MCF 10A (cell line): ENCODE measurements around the gene UBA5. TPM values are rescaled to one million over a fixed set of nuclear protein-coding genes. Genes with fewer than 3 reads are reported as not detected.

Experiments used
- BruUV-seq: library from RNA; stranded (reverse); fragments of 400-500 nt; replicated peaks from 2 replicates; lab custom pipeline; 2021; lab: Mats Ljungman, UMichigan
- CTCF ChIA-PET: fragments of 300-600 bp; sonication (Branson Sonifier 250); formaldehyde crosslinking; extraction: SDS; loops from one replicate; lab custom pipeline; 2021; ENCODE audit warnings: antibody characterized with exemption, inconsistent platforms; lab: Yijun Ruan, JAX
- POLR2A ChIA-PET: fragments of 300-600, 350-650 bp; sonication (Branson Sonifier 250); formaldehyde crosslinking; extraction: SDS; loops from one replicate; lab custom pipeline; 2020; ENCODE audit warnings: antibody characterized with exemption, inconsistent platforms; lab: Yijun Ruan, JAX
- DNase-seq: peaks from one replicate; pipeline ENCODE4 v3.0.0-alpha.2; 2018; ENCODE audit not compliant: unreplicated experiment
- H3K27ac Mint-ChIP-seq: one replicate; pipeline ENCODE4 v1.8.0; 2022; ENCODE audit warnings: mild to moderate bottlenecking, low read depth, mixed read lengths; ENCODE audit not compliant: unreplicated experiment
- H3K27me3 Mint-ChIP-seq: one replicate; pipeline ENCODE4 v1.8.0; 2022; ENCODE audit warnings: mixed read lengths; ENCODE audit not compliant: insufficient read depth, unreplicated experiment
- H3K36me3 Mint-ChIP-seq: one replicate; pipeline ENCODE4 v1.8.0; 2022; ENCODE audit warnings: mild to moderate bottlenecking, moderate library complexity, mixed read lengths; ENCODE audit not compliant: insufficient read depth, unreplicated experiment
- H3K4me1 Mint-ChIP-seq: one replicate; pipeline ENCODE4 v1.8.0; 2022; ENCODE audit warnings: mixed read lengths; ENCODE audit not compliant: insufficient read depth, unreplicated experiment
- H3K4me3 Mint-ChIP-seq: one replicate; pipeline ENCODE4 v1.8.0; 2022; ENCODE audit warnings: mild to moderate bottlenecking, moderate library complexity, mixed read lengths; ENCODE audit not compliant: unreplicated experiment
- H3K9me3 Mint-ChIP-seq: one replicate; pipeline ENCODE4 v1.8.0; 2022; ENCODE audit warnings: mixed read lengths; ENCODE audit not compliant: unreplicated experiment
- intact Hi-C: fragments of 100-400 bp; cut with micrococcal nuclease; formaldehyde crosslinking; loops from 2 replicates; pipeline ENCODE4 v1.14.1; 2022
- total RNA-seq: library from RNA; stranded (reverse); gene quantifications from 2 replicates; pipeline ENCODE4 v1.2.3, GENCODE V29; 2022
- TF ChIP-seq, protein P1 (sequence below): fragments of 200-600 bp; IDR thresholded peaks from one replicate; pipeline ENCODE4 v1.8.0; 2022; ENCODE audit warnings: antibody characterized with exemption, mild to moderate bottlenecking; ENCODE audit not compliant: unreplicated experiment

Gene UBA5
- total RNA-seq, 1 experiment from 2014 or later, result 47.7 TPM

GRCh38 chr3:132695422-132695821 is 35.3 kb downstream of the UBA5 start:
- no peak for DNase-seq
- H3K27me3 Mint-ChIP-seq, result no peaks in the 10 kb centered on the region
- H3K27ac Mint-ChIP-seq, result no peak overlapping the region
- ChIA-PET POLR2A (interaction anchor here (0.7 kb wide), 1 partner anchor 14 kb away, joined by 4 read pairs; no protein-coding TSS in a partner anchor), CTCF (no interaction called here)
- no TSS peak for BruUV-seq
- no peak overlapping the region for H3K4me3 Mint-ChIP-seq
- H3K4me1 Mint-ChIP-seq, result no peaks in the 10 kb centered on the region
- peaks cover 82% of the 10 kb centered on the region for H3K36me3 Mint-ChIP-seq
- TF ChIP-seq, protein P1, sequence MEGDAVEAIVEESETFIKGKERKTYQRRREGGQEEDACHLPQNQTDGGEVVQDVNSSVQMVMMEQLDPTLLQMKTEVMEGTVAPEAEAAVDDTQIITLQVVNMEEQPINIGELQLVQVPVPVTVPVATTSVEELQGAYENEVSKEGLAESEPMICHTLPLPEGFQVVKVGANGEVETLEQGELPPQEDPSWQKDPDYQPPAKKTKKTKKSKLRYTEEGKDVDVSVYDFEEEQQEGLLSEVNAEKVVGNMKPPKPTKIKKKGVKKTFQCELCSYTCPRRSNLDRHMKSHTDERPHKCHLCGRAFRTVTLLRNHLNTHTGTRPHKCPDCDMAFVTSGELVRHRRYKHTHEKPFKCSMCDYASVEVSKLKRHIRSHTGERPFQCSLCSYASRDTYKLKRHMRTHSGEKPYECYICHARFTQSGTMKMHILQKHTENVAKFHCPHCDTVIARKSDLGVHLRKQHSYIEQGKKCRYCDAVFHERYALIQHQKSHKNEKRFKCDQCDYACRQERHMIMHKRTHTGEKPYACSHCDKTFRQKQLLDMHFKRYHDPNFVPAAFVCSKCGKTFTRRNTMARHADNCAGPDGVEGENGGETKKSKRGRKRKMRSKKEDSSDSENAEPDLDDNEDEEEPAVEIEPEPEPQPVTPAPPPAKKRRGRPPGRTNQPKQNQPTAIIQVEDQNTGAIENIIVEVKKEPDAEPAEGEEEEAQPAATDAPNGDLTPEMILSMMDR, result no peak
- H3K9me3 Mint-ChIP-seq, result no peaks in the 10 kb centered on the region
- intact Hi-C loops, result no loop called here

DNA sequence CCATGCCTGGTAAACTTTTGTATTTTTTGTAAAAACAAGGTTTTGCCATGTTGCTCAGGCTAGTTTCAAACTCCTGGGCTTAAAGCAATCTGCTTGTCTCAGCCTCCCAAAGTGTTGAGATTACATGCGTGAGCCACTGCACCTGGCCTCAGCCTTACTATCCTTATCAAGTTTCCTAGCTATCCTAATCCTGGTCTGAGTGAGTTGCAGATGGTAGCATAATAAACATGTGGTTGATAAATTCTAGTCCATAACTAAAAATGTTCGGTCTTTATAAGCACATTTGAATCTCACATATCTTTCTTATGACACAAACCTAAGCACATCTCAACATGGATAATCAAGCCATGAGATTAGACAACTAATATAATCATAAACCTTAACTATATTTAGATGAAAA is 43.6 kb downstream of the UBA5 start:
- no peak for DNase-seq
- Mint-ChIP-seq H3K27me3 (no peaks in the 10 kb centered on the region), H3K9me3 (no peaks in the 10 kb centered on the region), H3K4me3 (no peak overlapping the region), H3K27ac (no peak overlapping the region), H3K4me1 (no peaks in the 10 kb centered on the region), H3K36me3 (peaks cover 71% of the 10 kb centered on the region)
- CTCF ChIA-PET, result interaction anchor here (0.6 kb wide), 1 partner anchor 843 kb away, joined by 3 read pairs; no protein-coding TSS in a partner anchor
- POLR2A ChIA-PET, result no interaction called here
- intact Hi-C loops, result no loop called here
- TF ChIP-seq, protein P1, result no peak
- BruUV-seq, result no TSS peak

DNA sequence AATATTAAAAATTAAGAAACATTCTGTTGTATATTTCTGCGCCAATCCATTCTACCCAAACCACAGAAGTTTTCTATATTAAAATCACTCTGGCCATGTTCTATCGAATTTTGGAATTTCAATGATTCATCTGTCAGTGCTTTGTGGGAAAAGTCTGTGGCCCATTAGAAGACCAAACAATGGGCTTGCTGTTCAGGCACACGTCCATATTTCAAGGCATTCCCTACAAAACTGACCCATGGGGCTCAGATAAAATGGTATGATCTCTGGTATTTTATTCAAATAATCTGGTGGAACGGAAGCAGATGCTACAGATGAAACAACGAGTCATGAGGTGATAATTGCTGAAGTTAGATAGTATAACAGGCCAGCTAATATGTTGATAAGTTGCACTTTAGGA is 49.6 kb downstream of the UBA5 start:
- no peaks in the 10 kb centered on the region for H3K27me3 Mint-ChIP-seq
- H3K27ac Mint-ChIP-seq, result no peak overlapping the region
- ChIA-PET POLR2A (interaction anchor here (1.2 kb wide), 1 partner anchor 12 kb away, joined by 4 read pairs; the partner anchor contains the start of gene NPHP3), CTCF (interaction anchor here (0.7 kb wide), 1 partner anchor 185 kb away, joined by 3 read pairs; no protein-coding TSS in a partner anchor)
- no peak overlapping the region for H3K4me3 Mint-ChIP-seq
- no peaks in the 10 kb centered on the region for H3K4me1 Mint-ChIP-seq
- TF ChIP-seq, protein P1, result no peak
- BruUV-seq, result no TSS peak
- no peak for DNase-seq
- no peaks in the 10 kb centered on the region for H3K9me3 Mint-ChIP-seq
- intact Hi-C loops, result no loop called here
- H3K36me3 Mint-ChIP-seq, result peaks cover 75% of the 10 kb centered on the region

- peaks cover 69% of the 10 kb centered on the region for H3K36me3 Mint-ChIP-seq
- H3K4me1 Mint-ChIP-seq, result no peaks in the 10 kb centered on the region
- intact Hi-C loops, result no loop called here
- no TSS peak for BruUV-seq
- H3K27ac Mint-ChIP-seq, result no peak overlapping the region
- TF ChIP-seq, protein P1, result no peak
- CTCF ChIA-PET, result interaction anchor here (0.5 kb wide), 1 partner anchor 70 kb away, joined by 3 read pairs; no protein-coding TSS in a partner anchor
- H3K4me3 Mint-ChIP-seq, result no peak overlapping the region
- H3K27me3 Mint-ChIP-seq, result no peaks in the 10 kb centered on the region
- no peaks in the 10 kb centered on the region for H3K9me3 Mint-ChIP-seq
- no peak for DNase-seq
- POLR2A ChIA-PET, result interaction anchor here (0.6 to 1.2 kb wide), 2 partner anchors 11 to 202 kb away, joined by 4 read pairs; partner anchors contain the start of gene NPHP3
Measured at GRCh38 chr3:132710311-132710710, 50.2 kb downstream of the UBA5 start.
